IMR-90 (cell line): ENCODE measurements around the gene TRIM49D1. TPM values are rescaled to one million over a fixed set of nuclear protein-coding genes. Genes with fewer than 3 reads are reported as not detected.
"Not testable (repeated sequence)": the region's sequence is repeated elsewhere in the genome, so short reads cannot be mapped to it uniquely, and the experiment has no call there.

Source experiments
- ATAC-seq: fragments of 200-7000 bp; cut with Tn5 transposase; 2 replicates; pipeline ENCODE4 v1.9.1; 2020; ENCODE audit warnings: low read depth, mild to moderate bottlenecking, moderate library complexity
- BruUV-seq: library from RNA; stranded (reverse); fragments of 400-500 nt; replicated peaks from 2 replicates; lab custom pipeline; 2021; lab: Mats Ljungman, UMichigan
- CTCF ChIA-PET: fragments of 300-600 bp; formaldehyde crosslinking; extraction: SDS; loops from one replicate; lab custom pipeline; 2021; ENCODE audit warnings: antibody characterized with exemption; lab: Yijun Ruan, JAX
- POLR2A ChIA-PET: fragments of 300-600 bp; sonication (Branson Sonifier 250); formaldehyde crosslinking; loops from one replicate; lab custom pipeline; 2022; ENCODE audit warnings: antibody characterized with exemption; ENCODE audit not compliant: unreplicated experiment; lab: Charles Lee
- DNase-seq: peaks from one replicate; pipeline ENCODE4 v3.0.0; 2013
- H2AFZ ChIP-seq: replicated peaks from 2 replicates; pipeline ENCODE3; 2013; ENCODE audit warnings: low read length, mild to moderate bottlenecking; ENCODE audit not compliant: poor library complexity
- H2AK5ac ChIP-seq: 2 replicates; pipeline ENCODE4 v1.6.1; 2013; ENCODE audit warnings: low read depth, low read length, inconsistent platforms
- H2AK9ac ChIP-seq: replicated peaks from 2 replicates; pipeline ENCODE3; 2013; ENCODE audit warnings: mild to moderate bottlenecking, low read depth, low read length, moderate library complexity; ENCODE audit not compliant: poor library complexity
- H2BK120ac ChIP-seq: 2 replicates; pipeline ENCODE4 v1.6.1; 2013; ENCODE audit warnings: low read depth, low read length, inconsistent platforms
- H2BK15ac ChIP-seq: 3 replicates; pipeline ENCODE4 v1.6.1; 2013; ENCODE audit warnings: low read depth, low read length, inconsistent platforms
- H2BK20ac ChIP-seq: 2 replicates; pipeline ENCODE4 v1.6.1; 2013; ENCODE audit warnings: low read depth, mild to moderate bottlenecking, inconsistent platforms, low read length, moderate library complexity
- H2BK5ac ChIP-seq: 2 replicates; pipeline ENCODE4 v1.6.1; 2013; ENCODE audit warnings: mild to moderate bottlenecking, low read depth, low read length, inconsistent platforms; ENCODE audit not compliant: poor library complexity, severe bottlenecking
- H3K14ac ChIP-seq: replicated peaks from 2 replicates; pipeline ENCODE4 v1.6.1; 2013; ENCODE audit warnings: low read depth, low read length, inconsistent platforms
- H3K18ac ChIP-seq: 2 replicates; pipeline ENCODE4 v1.6.1; 2013; ENCODE audit warnings: low read depth, low read length, control low read depth
- H3K23ac ChIP-seq: 2 replicates; pipeline ENCODE4 v1.6.1; 2013; ENCODE audit warnings: low read depth, low read length, inconsistent platforms
- H3K27ac ChIP-seq: 2 replicates; pipeline ENCODE4 v1.5.1; 2013; ENCODE audit warnings: mild to moderate bottlenecking, control low read depth, low read length; ENCODE audit not compliant: insufficient read depth
- H3K27me3 ChIP-seq: 2 replicates; pipeline ENCODE4 v1.6.1; 2013; ENCODE audit warnings: low read length; ENCODE audit not compliant: control insufficient read depth, insufficient read depth
- H3K36me3 ChIP-seq: 2 replicates; pipeline ENCODE4 v1.6.1; 2013; ENCODE audit warnings: low read length, mixed read lengths; ENCODE audit not compliant: control insufficient read depth, insufficient read depth
- H3K4ac ChIP-seq: 2 replicates; pipeline ENCODE4 v1.6.1; 2013; ENCODE audit warnings: low read depth, low read length, inconsistent platforms
- H3K4me1 ChIP-seq: 2 replicates; pipeline ENCODE4 v1.6.1; 2013; ENCODE audit warnings: low read length, mixed read lengths; ENCODE audit not compliant: control insufficient read depth, insufficient read depth
- H3K4me2 ChIP-seq: 2 replicates; pipeline ENCODE4 v1.6.1; 2013; ENCODE audit warnings: low read depth, mild to moderate bottlenecking, control low read depth, low read length, moderate library complexity
- H3K4me3 ChIP-seq: 2 replicates; pipeline ENCODE4 v1.5.1; 2013; ENCODE audit warnings: low read depth, mild to moderate bottlenecking, control low read depth, low read length, moderate library complexity; ENCODE audit not compliant: insufficient read depth
- H3K56ac ChIP-seq: 2 replicates; pipeline ENCODE4 v1.6.1; 2013; ENCODE audit warnings: low read length, inconsistent platforms; ENCODE audit not compliant: insufficient read depth; ENCODE audit errors: extremely low read depth
- H3K79me1 ChIP-seq, 2 experiments: 2 replicates each; pipeline ENCODE4 v1.6.1; 2013; ENCODE audit warnings: low read length in 2 of 2, inconsistent platforms in 1 of 2, low read depth in 1 of 2
- H3K9ac ChIP-seq: 2 replicates; pipeline ENCODE4 v1.6.1; 2013; ENCODE audit warnings: low read depth, low read length, control low read depth
- H3K9me1 ChIP-seq: 2 replicates; pipeline ENCODE4 v1.6.1; 2013; ENCODE audit warnings: low read length, inconsistent platforms; ENCODE audit not compliant: insufficient read depth
- H3K9me3 ChIP-seq: 2 replicates; pipeline ENCODE4 v1.6.1; 2013; ENCODE audit warnings: low read length; ENCODE audit not compliant: control insufficient read depth, insufficient read depth
- H4K20me1 ChIP-seq: 2 replicates; pipeline ENCODE4 v1.6.1; 2013; ENCODE audit warnings: low read length, inconsistent platforms; ENCODE audit not compliant: insufficient read depth
- H4K5ac ChIP-seq: 2 replicates; pipeline ENCODE4 v1.6.1; 2013; ENCODE audit warnings: mild to moderate bottlenecking, low read depth, low read length, control low read depth
- H4K8ac ChIP-seq, 2 experiments: 2 replicates each; pipeline ENCODE4 v1.6.1; 2013; ENCODE audit warnings: low read depth in 2 of 2, low read length in 2 of 2, control low read depth in 1 of 2, inconsistent platforms in 1 of 2
- H4K91ac ChIP-seq: 2 replicates; pipeline ENCODE4 v1.6.1; 2013; ENCODE audit warnings: low read depth, low read length, inconsistent platforms; ENCODE audit not compliant: insufficient read depth
- WGBS, 2 experiments: methylation state at CpG; one replicate each; pipeline versions ENCODE4 v1.1.5 to v1.1.7; 2013; ENCODE audit warnings: missing lambda C conversion rate in 2 of 2; ENCODE audit not compliant: insufficient read length in 1 of 2; ENCODE audit errors: extremely low coverage in 2 of 2; 5-methylcytosine and 5-hydroxymethylcytosine counted together
- dilution Hi-C: fragments of 300-500 bp; cut with HindIII; formaldehyde crosslinking; loops from one replicate; pipeline ENCODE4 v1.14.3; 2018; ENCODE audit warnings: low sequenced_read_pairs; ENCODE audit not compliant: unreplicated experiment
- in situ Hi-C: fragments of 300-500 bp; cut with MboI; formaldehyde crosslinking; loops from 3 replicates; pipeline ENCODE4 v1.14.3; 2019; ENCODE audit warnings: low sequenced_read_pairs, inconsistent platforms, mixed read lengths
- intact Hi-C: fragments of 100-400 bp; cut with micrococcal nuclease; formaldehyde crosslinking; loops from 2 replicates; pipeline ENCODE4 v1.10.0; 2022
- polyA plus RNA-seq, 3 experiments: library from polyadenylated mRNA; depleted of rRNA; stranded (reverse); fragments of >200 nt; gene quantifications; 2 replicates each; pipeline ENCODE4 v1.2.3, GENCODE V29; 2012; ENCODE audit warnings: low replicate concordance in 1 of 3
- total RNA-seq: library from RNA; depleted of rRNA; stranded (reverse); fragments of >200 nt; gene quantifications from 2 replicates; pipeline ENCODE4 v1.2.3, GENCODE V29; 2012

The TRIM49D1 gene
- total and polyA plus RNA-seq, 2 of the 4 experiments (the other 2 are of a cell fraction) = not detected

DNA sequence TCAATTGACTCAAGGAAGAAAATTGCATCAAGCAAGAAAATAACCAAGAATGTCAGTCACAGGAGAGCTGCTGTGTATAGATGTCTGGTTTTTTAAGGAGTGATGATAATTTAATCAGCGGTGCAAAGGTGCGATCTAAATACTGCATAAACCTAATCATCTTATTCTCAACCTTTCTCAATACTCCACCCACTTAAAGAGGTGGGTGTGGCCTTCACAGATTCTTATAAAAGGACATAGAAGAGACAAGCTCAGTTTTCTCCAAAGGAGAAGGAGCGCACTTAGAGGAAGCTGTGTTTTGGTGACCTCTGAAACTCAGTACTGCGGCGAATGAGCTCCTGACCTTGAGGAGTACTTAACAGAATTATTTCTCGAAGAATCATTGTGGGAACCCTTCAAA is 1.7 kb upstream of the TRIM49D1 start, which contains the start of gene TRIM49D2:
TRIM49D2 (plus strand) TSS at position 301 of the 400 bp plus-strand sequence. CDS start 2,698 bp downstream, outside the sequence.
- H3K4me2 ChIP-seq, H2BK120ac ChIP-seq, H2BK20ac ChIP-seq, H3K23ac ChIP-seq, H3K4ac ChIP-seq, H3K36me3 ChIP-seq, H2AFZ ChIP-seq, H2AK9ac ChIP-seq, H3K18ac ChIP-seq, H3K14ac ChIP-seq, H3K4me3 ChIP-seq, H3K9me1 ChIP-seq, H3K27ac ChIP-seq, DNase-seq, H3K56ac ChIP-seq, H3K79me1 ChIP-seq, dilution Hi-C loops, intact Hi-C loops, H2AK5ac ChIP-seq, in situ Hi-C loops, H3K4me1 ChIP-seq, H2BK15ac ChIP-seq, H2BK5ac ChIP-seq, H3K9me3 ChIP-seq, H4K91ac ChIP-seq, BruUV-seq, ATAC-seq, H4K20me1 ChIP-seq, H4K8ac ChIP-seq, H4K5ac ChIP-seq, POLR2A ChIA-PET, H3K27me3 ChIP-seq, H3K9ac ChIP-seq, CTCF ChIA-PET: not testable (repeated sequence)
- no CpG with 5 or more reads among the region's 6 CpGs for WGBS, 2 experiments

- H3K4ac ChIP-seq, H4K20me1 ChIP-seq, H3K79me1 ChIP-seq, H3K14ac ChIP-seq, H4K5ac ChIP-seq, ATAC-seq, H4K91ac ChIP-seq, H4K8ac ChIP-seq, H3K23ac ChIP-seq, H2BK20ac ChIP-seq, H2BK120ac ChIP-seq, intact Hi-C loops, H3K9ac ChIP-seq, in situ Hi-C loops, H3K9me3 ChIP-seq, H2AK5ac ChIP-seq, H3K9me1 ChIP-seq, H2AK9ac ChIP-seq, H3K27ac ChIP-seq, H3K36me3 ChIP-seq, H3K56ac ChIP-seq, H3K4me1 ChIP-seq, POLR2A ChIA-PET, H2BK15ac ChIP-seq, CTCF ChIA-PET, H3K4me3 ChIP-seq, DNase-seq, dilution Hi-C loops, H2AFZ ChIP-seq, H3K27me3 ChIP-seq, H2BK5ac ChIP-seq, H3K4me2 ChIP-seq, H3K18ac ChIP-seq, BruUV-seq: not testable (repeated sequence)
- no CpG with 5 or more reads among the region's 14 CpGs for WGBS, 2 experiments
Observed at GRCh38 chr11:89900809-89901208, 21.2 kb downstream of the TRIM49D1 start.
